Measurements from ENCODE around the gene LARGE1.

DNA sequence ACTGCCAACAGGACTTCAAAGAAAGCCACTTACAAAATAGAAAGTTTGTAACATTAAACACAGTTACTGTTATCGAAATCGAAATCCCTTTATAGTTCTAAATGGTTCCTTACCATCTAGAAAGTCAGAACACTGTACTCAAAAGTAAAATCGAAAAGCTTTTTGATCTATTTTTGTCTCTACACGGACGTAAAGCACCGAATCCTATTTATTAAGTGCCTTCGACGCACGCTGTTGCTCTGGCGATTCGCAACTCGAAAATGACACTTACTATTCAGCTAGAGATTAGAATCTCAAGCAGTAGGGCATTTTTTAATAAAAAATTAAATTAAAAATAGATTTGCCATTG lies 78.3 kb downstream of the LARGE1 start:
- TF ChIP-seq, protein P1, sequence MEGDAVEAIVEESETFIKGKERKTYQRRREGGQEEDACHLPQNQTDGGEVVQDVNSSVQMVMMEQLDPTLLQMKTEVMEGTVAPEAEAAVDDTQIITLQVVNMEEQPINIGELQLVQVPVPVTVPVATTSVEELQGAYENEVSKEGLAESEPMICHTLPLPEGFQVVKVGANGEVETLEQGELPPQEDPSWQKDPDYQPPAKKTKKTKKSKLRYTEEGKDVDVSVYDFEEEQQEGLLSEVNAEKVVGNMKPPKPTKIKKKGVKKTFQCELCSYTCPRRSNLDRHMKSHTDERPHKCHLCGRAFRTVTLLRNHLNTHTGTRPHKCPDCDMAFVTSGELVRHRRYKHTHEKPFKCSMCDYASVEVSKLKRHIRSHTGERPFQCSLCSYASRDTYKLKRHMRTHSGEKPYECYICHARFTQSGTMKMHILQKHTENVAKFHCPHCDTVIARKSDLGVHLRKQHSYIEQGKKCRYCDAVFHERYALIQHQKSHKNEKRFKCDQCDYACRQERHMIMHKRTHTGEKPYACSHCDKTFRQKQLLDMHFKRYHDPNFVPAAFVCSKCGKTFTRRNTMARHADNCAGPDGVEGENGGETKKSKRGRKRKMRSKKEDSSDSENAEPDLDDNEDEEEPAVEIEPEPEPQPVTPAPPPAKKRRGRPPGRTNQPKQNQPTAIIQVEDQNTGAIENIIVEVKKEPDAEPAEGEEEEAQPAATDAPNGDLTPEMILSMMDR (conservative IDR thresholded peaks at IDR 0.05; ENCODE audit: low read depth, low read length): no peak
- no peak for TF ChIP-seq EZH2 (IDR thresholded peaks at IDR 0.05; ENCODE audit: low read length, unreplicated experiment)
- TF ChIP-seq EZH2phosphoT487 (IDR thresholded peaks at IDR 0.05; ENCODE audit: borderline replicate concordance, low read length): no peak
